Chondrocyte (in vitro differentiated cells): ENCODE data around the gene SSH3. TPM values are rescaled to one million over a fixed set of nuclear protein-coding genes. Genes with fewer than 3 reads are reported as not detected.

Source experiments
- DNase-seq: peaks from one replicate; pipeline ENCODE4 v3.0.0; 2021; ENCODE audit warnings: mixed read lengths, low spot score
- H3K27ac Mint-ChIP-seq: one replicate; pipeline ENCODE4 v1.8.0; 2021; ENCODE audit warnings: mild to moderate bottlenecking, moderate library complexity, mixed read lengths; ENCODE audit not compliant: unreplicated experiment
- H3K27me3 Mint-ChIP-seq: 2 replicates; pipeline ENCODE4 v1.8.0; 2021; ENCODE audit warnings: low read depth, mixed read lengths
- H3K36me3 Mint-ChIP-seq: 2 replicates; pipeline ENCODE4 v1.8.0; 2021; ENCODE audit warnings: low read depth, mixed read lengths
- H3K4me1 Mint-ChIP-seq: 2 replicates; pipeline ENCODE4 v1.8.0; 2021; ENCODE audit warnings: low read depth, mild to moderate bottlenecking, mixed read lengths
- H3K4me3 Mint-ChIP-seq: one replicate; pipeline ENCODE4 v1.8.0; 2021; ENCODE audit warnings: mild to moderate bottlenecking, moderate library complexity, mixed read lengths; ENCODE audit not compliant: unreplicated experiment
- H3K9me3 Mint-ChIP-seq: 2 replicates; pipeline ENCODE4 v1.8.0; 2021; ENCODE audit warnings: low read depth, mixed read lengths
- total RNA-seq: library from RNA; stranded (reverse); gene quantifications from 3 replicates; pipeline ENCODE4 v1.2.1, GENCODE V29; 2021
- TF ChIP-seq, protein P1 (sequence below): fragments of 200-600 bp; sonication (generic); IDR thresholded peaks from 2 replicates; pipeline ENCODE4 v1.5.0; 2021; ENCODE audit warnings: antibody characterized with exemption, mild to moderate bottlenecking, moderate library complexity

Gene SSH3
- total RNA-seq, 1 donor from 2014 or later: 28.4 TPM

DNA sequence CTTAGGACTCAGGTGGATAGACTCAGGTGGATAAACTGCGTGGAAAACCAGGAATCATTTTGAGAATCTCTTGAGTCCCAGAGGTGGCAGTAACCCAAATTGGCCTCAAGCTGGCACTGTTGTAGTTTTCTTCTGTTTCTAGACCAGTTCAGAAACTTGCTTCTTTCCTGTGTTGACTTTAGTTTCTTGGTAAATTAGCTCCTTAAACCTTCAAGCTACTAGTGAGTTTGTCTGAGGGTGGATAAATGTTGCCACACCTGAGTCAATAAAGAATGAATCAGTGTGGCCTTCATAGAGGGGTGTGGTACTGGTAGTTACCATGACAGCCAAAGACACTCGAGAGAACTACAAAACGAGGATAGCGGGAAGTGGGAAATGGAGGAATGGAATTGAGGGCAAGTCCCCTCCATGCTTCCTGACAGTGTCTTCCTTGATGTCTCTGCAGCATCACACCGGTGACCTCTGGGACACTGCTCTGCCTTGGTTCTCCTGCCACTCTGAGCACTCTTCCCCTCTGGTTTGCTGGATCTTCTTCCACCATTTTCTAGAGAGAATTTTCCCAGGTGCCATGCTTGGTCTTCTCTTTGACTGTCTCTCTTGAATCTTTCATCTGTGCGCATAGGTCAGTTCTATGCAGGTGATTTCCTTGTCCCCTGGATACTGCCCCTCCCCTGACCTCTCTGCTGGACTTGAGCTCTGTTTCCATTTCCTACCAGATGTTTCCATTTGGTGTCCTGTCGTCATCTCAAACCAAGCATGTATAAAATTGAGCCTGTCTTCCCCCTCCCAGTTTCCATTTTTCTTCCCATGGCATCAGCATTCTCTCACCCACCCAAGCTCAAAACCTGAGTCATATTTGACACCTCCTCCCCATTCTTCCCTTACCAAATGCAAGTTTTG lies 42.8 kb downstream of the SSH3 start:
- Mint-ChIP-seq H3K27me3 (no peaks in the 10 kb centered on the region), H3K4me1 (peaks cover 25% of the 10 kb centered on the region), H3K9me3 (peaks cover 4% of the 10 kb centered on the region), H3K27ac (peak overlapping the region; percentile 41), H3K36me3 (no peaks in the 10 kb centered on the region), H3K4me3 (no peak overlapping the region)
- TF ChIP-seq, protein P1, sequence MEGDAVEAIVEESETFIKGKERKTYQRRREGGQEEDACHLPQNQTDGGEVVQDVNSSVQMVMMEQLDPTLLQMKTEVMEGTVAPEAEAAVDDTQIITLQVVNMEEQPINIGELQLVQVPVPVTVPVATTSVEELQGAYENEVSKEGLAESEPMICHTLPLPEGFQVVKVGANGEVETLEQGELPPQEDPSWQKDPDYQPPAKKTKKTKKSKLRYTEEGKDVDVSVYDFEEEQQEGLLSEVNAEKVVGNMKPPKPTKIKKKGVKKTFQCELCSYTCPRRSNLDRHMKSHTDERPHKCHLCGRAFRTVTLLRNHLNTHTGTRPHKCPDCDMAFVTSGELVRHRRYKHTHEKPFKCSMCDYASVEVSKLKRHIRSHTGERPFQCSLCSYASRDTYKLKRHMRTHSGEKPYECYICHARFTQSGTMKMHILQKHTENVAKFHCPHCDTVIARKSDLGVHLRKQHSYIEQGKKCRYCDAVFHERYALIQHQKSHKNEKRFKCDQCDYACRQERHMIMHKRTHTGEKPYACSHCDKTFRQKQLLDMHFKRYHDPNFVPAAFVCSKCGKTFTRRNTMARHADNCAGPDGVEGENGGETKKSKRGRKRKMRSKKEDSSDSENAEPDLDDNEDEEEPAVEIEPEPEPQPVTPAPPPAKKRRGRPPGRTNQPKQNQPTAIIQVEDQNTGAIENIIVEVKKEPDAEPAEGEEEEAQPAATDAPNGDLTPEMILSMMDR: peak; percentile 85
- no peak for DNase-seq

DNA sequence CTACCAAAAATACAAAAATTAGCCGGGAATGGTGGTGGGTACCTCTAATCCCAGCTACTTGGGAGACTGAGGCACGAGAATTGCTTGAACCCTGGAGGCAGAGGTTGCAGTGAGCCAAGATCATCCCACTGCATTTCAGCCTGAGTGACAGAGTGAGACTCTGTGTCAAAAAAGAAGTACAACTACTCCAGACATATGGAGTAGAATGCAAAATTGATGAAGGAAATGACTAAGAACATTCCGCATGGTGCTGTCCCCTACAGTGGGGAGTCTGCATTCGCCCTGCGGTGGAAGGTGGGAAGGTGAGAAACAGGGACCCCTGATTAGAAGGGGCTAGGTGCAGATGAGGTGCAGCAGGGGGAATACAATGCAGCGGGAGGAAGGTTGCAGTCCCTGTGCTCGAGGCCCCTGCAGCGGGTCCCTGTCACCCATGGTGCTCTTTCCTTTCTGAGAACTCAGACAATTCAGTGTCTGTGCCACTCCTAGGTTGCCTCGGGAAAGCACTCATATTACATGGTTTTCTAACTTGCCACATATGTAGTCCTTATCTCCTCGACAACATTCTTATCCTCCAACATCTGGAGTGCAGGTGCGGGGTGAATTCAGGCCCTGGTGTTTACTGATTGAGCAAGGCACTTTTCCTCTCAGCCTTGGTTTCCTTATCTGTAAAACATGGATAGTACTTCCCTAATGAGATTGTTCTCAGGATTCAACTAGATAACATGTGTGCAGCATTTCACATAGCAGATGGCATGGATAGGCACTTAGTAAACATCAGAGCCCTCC lies 44.8 kb downstream of the SSH3 start:
- Mint-ChIP-seq H3K4me1 (peaks cover 40% of the 10 kb centered on the region), H3K9me3 (no peaks in the 10 kb centered on the region), H3K4me3 (no peak overlapping the region), H3K27me3 (no peaks in the 10 kb centered on the region), H3K36me3 (no peaks in the 10 kb centered on the region), H3K27ac (peak overlapping the region; percentile 28)
- no peak for DNase-seq
- TF ChIP-seq, protein P1: no peak

DNA sequence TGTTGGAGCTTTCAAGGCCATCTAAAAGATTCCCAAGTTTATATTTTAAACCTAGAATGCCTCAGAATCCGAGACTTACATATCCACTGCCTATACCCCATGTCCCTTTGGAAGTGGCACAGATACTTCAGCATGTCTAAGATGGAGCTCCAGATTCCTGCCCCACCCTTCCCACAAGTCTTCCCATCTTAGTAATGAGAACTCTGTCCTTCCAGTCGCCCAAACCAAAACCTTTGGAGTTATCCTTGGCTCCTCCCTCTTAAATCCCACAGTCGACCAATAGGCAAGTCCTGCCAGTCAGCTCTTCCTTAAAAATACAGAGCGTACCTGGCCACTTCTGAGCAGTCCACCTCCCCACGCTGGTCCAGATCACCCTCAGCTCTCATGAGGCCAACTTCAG lies 45.7 kb downstream of the SSH3 start:
- TF ChIP-seq, protein P1: no peak
- peaks cover 44% of the 10 kb centered on the region for H3K4me1 Mint-ChIP-seq
- H3K36me3 Mint-ChIP-seq: no peaks in the 10 kb centered on the region
- no peak for DNase-seq
- H3K27me3 Mint-ChIP-seq: no peaks in the 10 kb centered on the region
- no peak overlapping the region for H3K4me3 Mint-ChIP-seq
- H3K27ac Mint-ChIP-seq: peak overlapping the region; percentile 7
- no peaks in the 10 kb centered on the region for H3K9me3 Mint-ChIP-seq

DNA sequence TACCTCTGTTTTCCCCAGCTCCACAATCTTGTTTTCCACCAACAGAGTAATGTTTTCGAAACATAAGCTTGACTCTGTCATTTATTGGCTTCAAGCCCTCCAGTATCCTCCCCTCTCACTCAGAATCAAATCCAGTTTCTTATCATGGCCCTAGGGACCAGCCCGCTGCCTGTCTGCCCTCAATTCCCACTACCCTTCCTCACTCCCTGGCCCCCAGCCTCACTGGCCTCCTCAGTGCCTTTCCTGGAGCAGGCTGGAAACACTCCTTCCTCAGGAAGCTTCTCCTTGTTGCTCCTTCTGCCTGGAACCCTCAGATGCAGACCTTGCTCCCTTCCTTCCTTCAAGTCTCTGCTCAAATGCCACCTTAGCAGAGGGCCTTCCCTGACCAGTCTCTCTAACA lies 46.1 kb downstream of the SSH3 start:
- no peaks in the 10 kb centered on the region for H3K9me3 Mint-ChIP-seq
- no peak overlapping the region for H3K4me3 Mint-ChIP-seq
- no peaks in the 10 kb centered on the region for H3K27me3 Mint-ChIP-seq
- H3K4me1 Mint-ChIP-seq: peaks cover 48% of the 10 kb centered on the region
- no peak for DNase-seq
- H3K36me3 Mint-ChIP-seq: no peaks in the 10 kb centered on the region
- H3K27ac Mint-ChIP-seq: peak overlapping the region; percentile 30
- TF ChIP-seq, protein P1: no peak

DNA sequence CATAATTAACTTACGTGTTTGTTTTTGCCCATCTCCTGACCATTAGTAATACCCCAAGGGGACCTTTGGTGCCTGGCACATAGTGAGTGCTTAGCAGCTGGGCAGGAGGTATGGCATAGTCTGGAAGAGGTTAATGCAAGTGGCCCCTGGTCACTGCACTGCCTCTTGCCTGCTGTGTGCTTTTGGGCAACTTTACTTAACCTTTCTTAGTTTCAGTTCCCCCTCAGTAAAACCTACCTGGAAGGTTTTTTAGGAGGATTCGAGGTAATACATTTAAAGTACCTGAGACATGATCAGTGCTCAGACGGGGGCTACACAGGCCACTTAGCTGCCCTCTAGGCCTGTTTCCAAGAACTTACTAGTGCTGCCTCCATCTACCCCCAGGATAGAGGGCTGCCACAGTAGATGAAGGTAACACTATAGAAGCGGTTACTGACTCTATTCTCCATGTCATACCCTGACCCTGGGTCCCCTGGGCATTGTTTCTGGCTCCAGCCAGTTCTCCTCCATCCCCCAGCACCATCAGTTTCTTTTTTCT lies 46.7 kb downstream of the SSH3 start:
- Mint-ChIP-seq H3K4me3 (no peak overlapping the region), H3K27me3 (no peaks in the 10 kb centered on the region), H3K36me3 (no peaks in the 10 kb centered on the region), H3K4me1 (peaks cover 53% of the 10 kb centered on the region), H3K9me3 (no peaks in the 10 kb centered on the region), H3K27ac (peak overlapping the region; percentile 30)
- no peak for DNase-seq
- TF ChIP-seq, protein P1: no peak
